Measurements from ENCODE around the gene UBTD1.

The UBTD1 gene

DNA sequence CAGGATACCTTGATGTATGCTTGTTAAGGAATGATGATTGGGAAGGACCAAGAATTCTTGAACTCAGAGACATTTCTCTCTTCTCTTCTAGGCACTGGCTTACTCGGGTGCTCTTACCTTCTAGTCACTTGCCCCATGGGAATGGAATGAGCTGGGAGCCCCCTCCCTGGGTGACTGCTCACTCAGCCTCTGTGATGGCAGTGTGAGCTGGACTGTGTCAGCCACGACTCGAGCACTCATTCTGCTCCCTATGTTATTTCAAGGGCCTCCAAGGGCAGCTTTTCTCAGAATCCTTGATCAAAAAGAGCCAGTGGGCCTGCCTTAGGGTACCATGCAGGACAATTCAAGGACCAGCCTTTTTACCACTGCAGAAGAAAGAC lies 42.0 kb upstream of the UBTD1 start:
- no peak for DNase-seq (ENCODE audit: low spot score)
- TF ChIP-seq, protein P1, sequence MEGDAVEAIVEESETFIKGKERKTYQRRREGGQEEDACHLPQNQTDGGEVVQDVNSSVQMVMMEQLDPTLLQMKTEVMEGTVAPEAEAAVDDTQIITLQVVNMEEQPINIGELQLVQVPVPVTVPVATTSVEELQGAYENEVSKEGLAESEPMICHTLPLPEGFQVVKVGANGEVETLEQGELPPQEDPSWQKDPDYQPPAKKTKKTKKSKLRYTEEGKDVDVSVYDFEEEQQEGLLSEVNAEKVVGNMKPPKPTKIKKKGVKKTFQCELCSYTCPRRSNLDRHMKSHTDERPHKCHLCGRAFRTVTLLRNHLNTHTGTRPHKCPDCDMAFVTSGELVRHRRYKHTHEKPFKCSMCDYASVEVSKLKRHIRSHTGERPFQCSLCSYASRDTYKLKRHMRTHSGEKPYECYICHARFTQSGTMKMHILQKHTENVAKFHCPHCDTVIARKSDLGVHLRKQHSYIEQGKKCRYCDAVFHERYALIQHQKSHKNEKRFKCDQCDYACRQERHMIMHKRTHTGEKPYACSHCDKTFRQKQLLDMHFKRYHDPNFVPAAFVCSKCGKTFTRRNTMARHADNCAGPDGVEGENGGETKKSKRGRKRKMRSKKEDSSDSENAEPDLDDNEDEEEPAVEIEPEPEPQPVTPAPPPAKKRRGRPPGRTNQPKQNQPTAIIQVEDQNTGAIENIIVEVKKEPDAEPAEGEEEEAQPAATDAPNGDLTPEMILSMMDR (IDR thresholded peaks at IDR 0.05): no peak
- H3K27ac ChIP-seq: no peak overlapping the region
- no peak overlapping the region for H3K4me3 ChIP-seq

DNA sequence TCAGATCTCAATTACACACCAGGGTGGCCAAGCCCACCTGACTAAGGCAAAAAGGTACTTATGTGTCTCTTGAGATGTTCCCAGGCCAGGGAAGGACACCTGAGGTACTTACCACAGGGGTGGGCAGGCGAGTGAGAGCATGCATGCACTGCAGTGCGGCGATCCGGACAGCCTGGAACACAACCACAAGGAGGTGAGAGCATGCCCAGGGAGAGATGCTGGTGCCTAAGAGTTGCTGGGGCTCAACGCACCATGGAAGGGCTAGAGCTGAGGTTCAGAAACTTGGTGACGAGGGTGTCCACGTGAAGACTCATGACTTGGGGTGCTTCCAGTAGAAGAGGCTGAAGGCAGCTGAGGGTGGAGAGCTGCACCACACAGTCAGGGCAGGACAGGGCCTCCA lies 39.6 kb upstream of the UBTD1 start:
- Histone ChIP-seq H3K4me3 (no peak overlapping the region), H3K27ac (no peak overlapping the region)
- TF ChIP-seq, protein P1 (IDR thresholded peaks at IDR 0.05): no peak
- no peak for DNase-seq (ENCODE audit: low spot score)

DNA sequence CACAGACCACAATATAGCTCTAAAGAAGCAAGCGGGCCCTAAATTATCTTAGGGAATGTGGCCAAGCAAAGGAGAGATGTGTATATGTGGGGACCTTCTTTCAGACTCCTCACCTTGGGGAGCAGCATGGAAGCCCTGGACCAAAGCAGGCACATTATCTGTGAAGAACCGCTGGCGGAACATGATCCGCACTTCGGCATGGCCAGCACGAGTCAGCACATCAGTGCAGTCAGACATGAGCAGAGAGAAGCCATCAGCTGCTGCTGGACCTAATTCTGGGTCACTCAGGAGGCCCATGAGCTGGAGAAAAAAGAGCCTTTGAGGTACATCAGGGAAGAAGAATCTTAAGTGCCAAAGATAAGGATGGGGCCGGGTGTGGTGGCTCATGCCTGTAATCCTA lies 38.8 kb upstream of the UBTD1 start:
- Histone ChIP-seq H3K27ac (no peak overlapping the region), H3K4me3 (no peak overlapping the region)
- no peak for DNase-seq (ENCODE audit: low spot score)
- TF ChIP-seq, protein P1 (IDR thresholded peaks at IDR 0.05): no peak

DNA sequence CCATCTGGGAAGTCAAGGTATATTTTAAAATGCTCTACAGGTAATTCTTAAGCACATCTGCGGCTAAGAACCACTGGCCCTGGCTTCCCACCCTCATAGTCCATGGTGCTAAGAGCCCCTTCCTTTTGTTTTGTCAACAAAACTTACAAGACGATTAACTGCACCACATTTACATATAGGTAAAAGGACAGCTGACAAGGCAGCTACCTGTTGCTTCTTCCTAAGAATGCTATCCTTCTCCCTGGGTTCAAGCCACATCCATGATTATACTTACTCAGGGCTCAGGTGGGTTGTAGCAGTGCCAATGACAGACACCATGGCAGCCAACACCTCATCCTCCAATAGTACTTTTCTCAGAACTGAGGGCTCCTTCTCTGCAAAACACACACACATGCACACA lies 36.4 kb upstream of the UBTD1 start:
- Histone ChIP-seq H3K4me3 (no peak overlapping the region), H3K27ac (no peak overlapping the region)
- no peak for DNase-seq (ENCODE audit: low spot score)
- TF ChIP-seq, protein P1 (IDR thresholded peaks at IDR 0.05): no peak

DNA sequence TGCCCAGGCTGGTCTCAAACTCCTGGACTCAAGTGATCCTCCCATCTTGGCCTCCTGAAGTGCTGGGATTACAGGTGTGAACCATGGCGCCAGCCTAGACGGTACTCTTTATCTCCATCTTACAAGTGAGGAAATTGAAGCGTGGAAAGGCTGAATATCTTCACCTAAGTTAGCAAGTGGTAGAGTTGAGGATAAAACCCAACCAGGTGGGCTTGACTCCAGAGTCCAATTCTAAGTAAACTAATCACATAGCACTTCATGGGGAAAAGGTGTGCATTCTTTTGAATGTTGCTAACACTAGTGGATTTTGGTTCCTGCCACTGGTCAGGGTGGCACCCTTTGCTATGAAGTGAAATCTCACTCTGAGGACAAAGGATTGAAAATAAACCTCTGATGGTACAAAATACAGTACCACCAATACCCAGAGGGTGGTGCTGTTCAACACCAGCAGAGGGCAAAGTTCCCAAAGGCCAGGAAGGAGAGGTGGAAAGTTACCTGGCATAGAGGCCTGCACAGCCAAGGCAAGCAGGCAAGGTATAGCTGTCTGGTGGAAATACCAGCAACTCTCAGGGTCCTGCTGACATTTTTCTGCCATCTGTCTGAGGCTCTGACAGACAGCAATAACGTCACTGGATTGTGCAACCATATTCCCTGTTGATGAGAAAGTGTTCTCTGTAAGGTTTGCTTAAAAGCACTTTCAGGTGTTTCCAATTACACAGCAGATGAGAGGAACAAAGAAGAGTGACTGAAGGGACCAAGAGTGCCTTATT lies 35.2 kb upstream of the UBTD1 start:
- DNase-seq (ENCODE audit: low spot score): no peak
- peak overlapping the region in 1 of 2 donors; percentile 72 for H3K27ac ChIP-seq
- H3K4me3 ChIP-seq: no peak overlapping the region
- TF ChIP-seq, protein P1 (IDR thresholded peaks at IDR 0.05): peak; percentile 78

DNA sequence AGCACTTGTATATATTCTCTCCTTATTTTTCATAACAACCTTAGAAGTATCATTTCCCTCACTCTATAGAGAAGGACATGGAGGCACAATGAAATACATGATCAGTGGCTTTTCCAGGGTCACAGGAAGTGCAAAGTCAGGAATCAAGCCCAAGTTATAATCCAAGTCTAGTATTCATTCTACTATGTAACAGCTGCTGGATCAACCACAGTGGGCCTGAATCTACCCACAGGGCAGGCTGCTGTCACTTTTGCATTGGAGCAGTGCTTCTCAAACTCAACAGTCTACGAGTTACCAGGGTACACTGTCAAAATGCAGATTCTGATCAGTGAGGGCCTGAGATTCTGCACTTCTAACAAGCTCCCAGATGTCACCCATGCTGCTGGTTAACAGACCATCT lies 34.5 kb upstream of the UBTD1 start:
- DNase-seq (ENCODE audit: low spot score): no peak
- Histone ChIP-seq H3K27ac (peak overlapping the region in 1 of 2 donors; percentile 72), H3K4me3 (no peak overlapping the region)
- TF ChIP-seq, protein P1 (IDR thresholded peaks at IDR 0.05): no peak

DNA sequence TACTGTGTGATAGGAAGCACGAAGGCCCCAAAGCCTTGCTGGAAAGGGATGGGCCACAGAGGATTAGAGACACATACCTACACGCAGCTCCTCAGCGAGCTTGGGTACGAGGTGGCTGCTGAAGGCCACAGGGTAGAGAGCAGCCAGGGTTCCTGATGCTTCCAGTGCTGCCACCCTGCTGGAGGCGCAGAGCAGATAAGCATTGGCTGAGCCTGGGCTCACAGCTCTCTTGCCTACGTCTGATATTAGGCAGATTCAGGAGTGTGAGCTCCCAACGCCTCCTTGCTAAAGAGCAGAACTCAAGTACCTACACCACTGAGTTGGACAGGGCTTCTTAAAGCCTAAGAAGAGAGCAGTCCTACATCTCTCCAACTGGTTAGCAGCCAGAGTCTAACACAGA lies 32.7 kb upstream of the UBTD1 start:
- DNase-seq (ENCODE audit: low spot score): no peak
- TF ChIP-seq, protein P1 (IDR thresholded peaks at IDR 0.05): no peak
- no peak overlapping the region for H3K4me3 ChIP-seq
- no peak overlapping the region for H3K27ac ChIP-seq
